Fibroblast of lung (primary cell): Measurements from ENCODE around the gene PRPF38A. TPM values are rescaled to one million over a fixed set of nuclear protein-coding genes. Genes with fewer than 3 reads are reported as not detected.

ENCODE experiments used
- DNase-seq, 2 donors: peaks; one replicate each; pipeline versions ENCODE4 v3.0.0 to v3.0.0-alpha.2; 2010; ENCODE audit warnings: low read depth in 2 of 2
- H2AFZ ChIP-seq: 2 replicates; pipeline ENCODE4 v1.5.1; 2012; ENCODE audit warnings: low read length, control low read depth, inconsistent platforms
- H3K27ac ChIP-seq: 2 replicates; pipeline ENCODE4 v1.5.1; 2011; ENCODE audit warnings: low read length, control low read depth; ENCODE audit not compliant: insufficient read depth
- H3K27me3 ChIP-seq: 2 replicates; pipeline ENCODE4 v1.5.1; 2011; ENCODE audit warnings: mild to moderate bottlenecking, low read length; ENCODE audit not compliant: control insufficient read depth, insufficient read depth
- H3K36me3 ChIP-seq: 2 replicates; pipeline ENCODE4 v1.5.1; 2011; ENCODE audit warnings: low read length; ENCODE audit not compliant: control insufficient read depth, insufficient read depth
- H3K4me1 ChIP-seq: 2 replicates; pipeline ENCODE4 v1.5.1; 2011; ENCODE audit warnings: low read length; ENCODE audit not compliant: control insufficient read depth, insufficient read depth; ENCODE audit errors: extremely low read depth
- H3K4me2 ChIP-seq: 2 replicates; pipeline ENCODE4 v1.5.1; 2011; ENCODE audit warnings: low read length, control low read depth; ENCODE audit not compliant: insufficient read depth; ENCODE audit errors: extremely low read depth
- H3K4me3 ChIP-seq, 4 experiments: fragments of 200-600 bp in 1 of 4; sonication (generic) in 1 of 4; replicated peaks in 1 of 4; 2 replicates each; pipeline ENCODE4 v1.5.1; 2011 to 2016; ENCODE audit warnings: low read length in 4 of 4, low read depth in 3 of 4, mild to moderate bottlenecking in 3 of 4, control low read depth in 2 of 4, inconsistent platforms in 1 of 4, mixed read lengths in 1 of 4; ENCODE audit not compliant: insufficient read depth in 1 of 4; ENCODE audit errors: control extremely low read depth in 1 of 4
- H3K79me2 ChIP-seq: 2 replicates; pipeline ENCODE4 v1.5.1; 2012; ENCODE audit warnings: mild to moderate bottlenecking, low read length, inconsistent platforms; ENCODE audit not compliant: control insufficient read depth, insufficient read depth
- H3K9ac ChIP-seq: 2 replicates; pipeline ENCODE4 v1.5.1; 2011; ENCODE audit warnings: mild to moderate bottlenecking, low read length, control low read depth; ENCODE audit not compliant: insufficient read depth
- H3K9me3 ChIP-seq: 2 replicates; pipeline ENCODE4 v1.5.1; 2012; ENCODE audit warnings: low read depth, low read length; ENCODE audit not compliant: control insufficient read depth, insufficient read depth
- H4K20me1 ChIP-seq: 2 replicates; pipeline ENCODE4 v1.5.1; 2011; ENCODE audit warnings: low read length; ENCODE audit not compliant: control insufficient read depth, insufficient read depth; ENCODE audit errors: extremely low read depth
- CTCF ChIP-seq, 2 donors: IDR thresholded peaks in 1 of 2; conservative IDR thresholded peaks in 1 of 2; 1 replicate in 1 of 2; 2 replicates in 1 of 2; pipeline ENCODE4 v1.5.1; 2011 to 2012; ENCODE audit warnings: low read length in 2 of 2, control low read depth in 1 of 2, inconsistent platforms in 1 of 2, low read depth in 1 of 2, mild to moderate bottlenecking in 1 of 2
- EZH2 ChIP-seq: IDR thresholded peaks from 2 replicates; pipeline ENCODE4 v1.5.1; 2012; ENCODE audit warnings: low read length, control low read depth, mild to moderate bottlenecking; ENCODE audit errors: missing control alignments
- polyA plus RNA-seq, 2 donors: library from polyadenylated mRNA; depleted of rRNA in 1 of 2; stranded (reverse) in 1 of 2; unstranded in 1 of 2; fragments of >200 nt; gene quantifications; 2 replicates each; pipeline ENCODE4 v1.2.1, GENCODE V29; 2011 to 2012; ENCODE audit warnings: missing spikeins in 1 of 2
- total RNA-seq: library from RNA; depleted of rRNA; stranded (reverse); fragments of >200 nt; gene quantifications from 2 replicates; pipeline ENCODE4 v1.2.1, GENCODE V29; 2014

The PRPF38A gene
- total and polyA plus RNA-seq, 2 donors (not counting 1 experiment from before 2014, with no cell fraction given), result 7.3 to 22.4 TPM

- H2AFZ ChIP-seq, result peak overlapping the region; percentile 45
- H3K27me3 ChIP-seq, result no peaks in the 10 kb centered on the region
- peaks cover 8% of the 10 kb centered on the region for H3K4me1 ChIP-seq
- no peaks in the 10 kb centered on the region for H3K9me3 ChIP-seq
- TF ChIP-seq CTCF (conservative IDR thresholded peaks at IDR 0.05 in 1 of 2, IDR thresholded peaks at IDR 0.05 in 1 of 2; ENCODE audit: low read depth in 1 of 2, low read length in 2 of 2) (no peak), EZH2 (no peak)
- H3K36me3 ChIP-seq, result peaks cover 17% of the 10 kb centered on the region
- H3K79me2 ChIP-seq, result peaks cover 19% of the 10 kb centered on the region
- peak overlapping the region; percentile 97 for H3K27ac ChIP-seq
- no peaks in the 10 kb centered on the region for H4K20me1 ChIP-seq
- H3K9ac ChIP-seq, result peak overlapping the region; percentile 83
- H3K4me2 ChIP-seq, result peak overlapping the region; percentile 98
- peak; percentile 68 to 77 for DNase-seq
- peak overlapping the region; percentile 70 to 96 (median 84) for H3K4me3 ChIP-seq
Measured at GRCh38 chr1:52365071-52365745, 39.2 kb upstream of the PRPF38A start.

GRCh38 chr1:52365746-52366516 is 38.5 kb upstream of the PRPF38A start, which contains the start of gene CC2D1B:
Gene CC2D1B (minus strand): TSS chr1:52366205. CDS start chr1:52364620, 1,585 bp downstream.
- H3K27ac ChIP-seq, result peak within 1 kb of the TSS; percentile 97

More at GRCh38 chr1:52365746-52366516, 38.5 kb upstream of the PRPF38A start, which contains the start of gene CC2D1B:
- Histone ChIP-seq H2AFZ (peak within 1 kb of the TSS; percentile 45), H3K36me3 (peaks cover 13% of the 10 kb centered on the region), H3K4me3 (peak within 1 kb of the TSS; percentile 73 to 96 (median 84)), H3K4me1 (peaks cover 8% of the 10 kb centered on the region), H4K20me1 (no peaks in the 10 kb centered on the region), H3K9me3 (no peaks in the 10 kb centered on the region), H3K4me2 (peak within 1 kb of the TSS; percentile 98), H3K27me3 (no peaks in the 10 kb centered on the region), H3K79me2 (peaks cover 19% of the 10 kb centered on the region), H3K9ac (peak within 1 kb of the TSS; percentile 83)
- TF ChIP-seq EZH2 (no peak), CTCF (conservative IDR thresholded peaks at IDR 0.05 in 1 of 2, IDR thresholded peaks at IDR 0.05 in 1 of 2; ENCODE audit: low read depth in 1 of 2, low read length in 2 of 2) (no peak)
- peak; percentile 96 for DNase-seq
